HG03521 (cell line): ENCODE measurements around the gene PDGFRA.
A peak's percentile ranks its signal among the peaks of the same experiment; 100 is the strongest.
"Not testable (repeated sequence)": the region's sequence is repeated elsewhere in the genome, so short reads cannot be mapped to it uniquely, and the experiment has no call there.

Source experiments
- ATAC-seq: cut with Tn5 transposase; IDR thresholded peaks from one replicate; pipeline ENCODE4 v1.9.1; 2021; ENCODE audit warnings: mild to moderate bottlenecking, moderate library complexity; ENCODE audit not compliant: unreplicated experiment

PDGFRA gene

GRCh38 chr4:54227256-54228055 lies 1.6 kb upstream of the PDGFRA start:
- no peak for ATAC-seq

DNA sequence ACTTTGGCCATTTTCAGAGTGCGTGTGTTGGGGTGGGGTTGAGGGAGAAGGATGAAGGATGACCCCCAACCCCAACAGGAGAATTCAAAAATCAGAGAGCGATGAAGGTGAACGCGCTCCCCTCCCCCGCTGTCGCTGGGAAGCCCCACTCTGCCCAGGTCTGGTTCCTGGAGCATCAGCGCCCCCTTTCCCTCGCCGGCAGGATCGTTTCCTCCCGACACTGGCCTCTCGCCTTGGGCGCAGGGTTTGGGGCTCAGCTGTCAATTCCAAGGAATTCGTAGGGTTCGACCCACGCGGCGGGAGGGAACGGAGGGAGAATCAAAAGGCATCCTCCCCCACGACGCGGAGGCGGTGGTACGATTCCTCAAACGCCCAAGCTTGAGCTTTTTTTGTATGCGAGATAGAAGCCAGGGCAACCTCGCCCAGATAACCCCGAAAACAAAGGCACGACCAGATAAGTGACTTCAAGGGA lies 1.0 kb upstream of the PDGFRA start:
- no peak for ATAC-seq

DNA sequence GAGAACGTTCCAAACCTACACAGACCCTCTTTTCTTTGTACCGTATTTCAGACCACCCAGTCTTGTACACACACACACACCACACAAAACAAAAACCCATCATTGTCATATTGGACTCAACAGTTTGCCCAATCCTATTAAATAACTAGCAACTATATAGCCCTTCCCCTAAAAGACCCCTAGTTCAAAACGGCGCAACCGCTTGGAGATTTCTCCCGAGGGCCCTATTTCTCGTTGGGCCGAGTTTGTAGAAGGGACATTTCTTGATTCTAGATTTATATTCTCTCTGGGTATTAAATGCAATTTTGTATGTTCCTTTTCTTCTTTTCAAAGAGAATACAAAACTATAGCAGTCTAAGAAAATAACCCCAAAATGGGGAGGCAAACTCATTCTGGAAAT lies 547 bp upstream of the PDGFRA start:
- ATAC-seq: no peak

- ATAC-seq: no peak
Measured at GRCh38 chr4:54229631-54230483, 764 bp downstream of the PDGFRA start.

DNA sequence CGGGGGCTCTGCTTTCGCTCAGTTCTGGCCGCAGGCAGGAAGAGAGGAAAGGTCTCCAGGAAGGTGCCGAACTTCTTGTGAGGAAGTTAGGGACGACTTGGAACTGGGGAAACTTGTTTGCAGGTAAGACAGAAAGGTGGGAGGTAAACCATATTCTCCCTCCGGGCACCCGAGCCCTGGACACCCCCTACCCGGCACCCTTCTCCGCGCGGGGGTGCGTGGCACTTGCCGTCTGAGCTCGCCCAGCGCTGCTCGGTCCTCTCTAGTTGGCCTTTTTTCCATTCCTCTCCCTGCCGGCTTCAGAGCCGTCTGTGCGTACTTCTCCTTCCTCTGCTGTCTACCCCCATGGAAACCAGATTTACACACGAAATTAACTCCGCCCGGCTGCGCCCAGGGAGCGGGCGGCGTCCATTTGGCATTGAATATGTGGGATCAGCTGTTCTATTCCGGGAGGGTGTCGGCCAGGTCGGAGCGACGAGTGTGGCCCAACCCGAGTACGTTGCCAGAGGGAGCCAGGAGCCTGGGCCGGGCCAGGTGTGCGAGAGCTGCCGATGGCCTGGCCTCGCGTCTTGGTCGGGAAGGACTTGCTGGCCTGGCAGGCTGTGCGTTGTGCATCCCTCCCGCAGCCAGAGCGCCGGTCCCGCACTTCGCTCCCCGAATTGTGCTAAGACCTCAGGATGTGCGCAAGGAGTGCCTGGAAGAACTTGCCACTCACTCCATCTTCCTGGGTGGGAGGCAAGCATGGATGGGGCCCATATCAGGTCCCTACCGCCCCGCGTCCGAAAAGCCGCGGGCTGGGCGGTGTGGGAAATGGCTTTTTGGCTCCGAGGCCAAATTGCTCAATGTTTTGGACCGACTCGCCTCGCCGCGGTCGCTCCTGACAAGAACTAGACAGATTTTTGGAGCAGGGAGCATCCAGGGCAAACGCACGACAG lies 1.7 kb downstream of the PDGFRA start:
- no peak for ATAC-seq

DNA sequence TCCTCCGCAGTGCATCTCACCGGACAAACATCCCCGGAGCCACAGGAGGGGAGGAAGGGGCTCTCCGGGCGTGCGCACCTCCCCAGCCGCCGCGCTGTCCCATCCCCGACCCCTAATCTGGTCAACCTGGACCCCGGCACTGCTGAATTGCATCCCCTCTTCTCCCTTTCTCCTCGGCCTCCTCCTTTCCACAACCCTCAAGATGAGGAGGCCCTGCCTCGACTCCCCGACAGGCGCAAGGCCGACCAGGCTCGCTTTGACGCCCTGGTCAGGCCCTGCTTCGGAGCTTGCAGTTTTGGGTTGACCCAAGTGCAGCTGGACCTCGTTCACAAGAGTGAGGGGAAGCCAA lies 2.3 kb downstream of the PDGFRA start:
- ATAC-seq: no peak

DNA sequence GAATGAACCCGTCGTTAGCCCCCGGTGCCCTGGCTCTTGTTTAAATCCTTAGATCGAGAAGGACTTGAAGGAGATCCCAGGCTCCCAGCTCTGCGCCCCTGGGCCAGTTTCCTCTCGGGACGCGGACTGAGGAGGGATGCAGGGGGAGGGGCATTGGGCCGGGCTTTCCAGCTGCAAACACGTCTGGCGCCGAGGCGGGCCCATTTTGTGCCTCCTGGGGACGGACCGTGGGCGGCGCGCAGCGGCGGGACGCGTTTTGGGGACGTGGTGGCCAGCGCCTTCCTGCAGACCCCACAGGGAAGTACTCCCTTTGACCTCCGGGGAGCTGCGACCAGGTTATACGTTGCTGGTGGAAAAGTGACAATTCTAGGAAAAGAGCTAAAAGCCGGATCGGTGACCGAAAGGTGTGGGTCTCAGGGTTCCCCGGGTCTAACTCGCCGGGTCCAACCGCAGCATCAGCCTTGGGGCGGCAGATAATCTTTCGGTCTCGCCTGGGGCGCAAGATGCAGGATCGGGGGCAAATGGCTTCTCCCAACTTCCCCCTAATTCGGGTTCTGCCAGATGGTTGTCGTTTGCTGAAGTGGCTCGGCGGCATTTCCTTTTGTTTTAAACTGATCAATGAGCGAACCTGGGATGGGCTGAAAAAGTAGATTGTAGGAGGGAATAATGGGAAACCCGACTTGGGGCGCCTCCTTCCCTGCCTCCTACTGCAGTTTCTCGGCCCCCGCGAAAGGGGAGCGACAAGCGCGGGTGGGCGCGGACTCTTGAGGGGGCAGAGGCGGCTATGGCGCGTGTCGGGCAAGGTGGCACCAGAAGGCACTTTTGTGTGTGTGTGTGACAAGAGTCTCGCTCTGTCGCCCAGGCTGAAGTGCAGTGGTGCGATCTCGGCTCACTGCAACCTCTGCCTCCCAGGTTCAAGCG lies 2.9 kb downstream of the PDGFRA start:
- no peak for ATAC-seq

- ATAC-seq: peak; percentile 84
Measured at GRCh38 chr4:54233277-54233696, 4.2 kb downstream of the PDGFRA start.

DNA sequence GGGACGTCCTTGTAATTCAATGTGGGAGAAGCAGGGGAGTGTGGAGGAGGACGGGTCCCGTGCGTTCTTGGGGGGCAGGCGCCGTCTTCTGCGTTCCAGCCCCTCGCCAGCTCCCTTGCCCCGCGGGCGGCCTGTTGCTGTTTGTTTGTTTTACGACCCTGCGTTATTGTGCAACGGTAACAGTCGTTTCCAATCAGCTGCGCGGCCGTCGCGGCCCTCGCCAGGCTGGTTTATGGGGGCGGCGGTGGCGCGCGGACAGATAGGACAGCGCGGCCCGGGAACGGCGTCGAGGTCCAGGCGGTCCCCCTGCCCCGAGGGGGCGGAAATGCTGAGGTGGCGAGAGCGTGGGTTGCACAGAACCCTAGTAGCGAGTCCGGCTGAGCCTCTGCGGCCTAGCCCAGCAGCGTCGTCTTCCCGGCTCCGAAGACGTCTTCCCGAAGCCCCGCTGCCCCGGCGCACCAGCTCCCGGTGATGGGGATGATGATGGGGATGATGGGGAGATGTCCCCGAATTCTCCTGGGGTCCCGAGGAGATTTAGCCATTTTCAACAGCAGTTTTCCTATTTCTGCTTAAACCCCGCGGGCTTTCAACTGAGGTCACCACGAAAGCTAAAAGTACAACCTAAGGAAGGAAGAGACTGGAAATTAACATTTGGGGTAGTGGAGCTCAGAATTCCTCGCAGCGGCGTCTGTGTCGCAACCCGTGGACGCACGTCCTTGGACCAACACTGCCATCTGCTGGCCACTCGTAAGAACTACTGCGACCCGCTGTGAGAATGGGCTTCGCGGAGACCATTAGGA lies 4.8 kb downstream of the PDGFRA start:
- no peak for ATAC-seq

- no peak for ATAC-seq
Measured at GRCh38 chr4:54234497-54235205, 5.6 kb downstream of the PDGFRA start.

- ATAC-seq: not testable (repeated sequence)
Measured at GRCh38 chr4:54236316-54236715, 7.2 kb downstream of the PDGFRA start.

- no peak for ATAC-seq
Measured at GRCh38 chr4:54237770-54238169, 8.7 kb downstream of the PDGFRA start.

- ATAC-seq: no peak
Measured at GRCh38 chr4:54238389-54238788, 9.3 kb downstream of the PDGFRA start.

DNA sequence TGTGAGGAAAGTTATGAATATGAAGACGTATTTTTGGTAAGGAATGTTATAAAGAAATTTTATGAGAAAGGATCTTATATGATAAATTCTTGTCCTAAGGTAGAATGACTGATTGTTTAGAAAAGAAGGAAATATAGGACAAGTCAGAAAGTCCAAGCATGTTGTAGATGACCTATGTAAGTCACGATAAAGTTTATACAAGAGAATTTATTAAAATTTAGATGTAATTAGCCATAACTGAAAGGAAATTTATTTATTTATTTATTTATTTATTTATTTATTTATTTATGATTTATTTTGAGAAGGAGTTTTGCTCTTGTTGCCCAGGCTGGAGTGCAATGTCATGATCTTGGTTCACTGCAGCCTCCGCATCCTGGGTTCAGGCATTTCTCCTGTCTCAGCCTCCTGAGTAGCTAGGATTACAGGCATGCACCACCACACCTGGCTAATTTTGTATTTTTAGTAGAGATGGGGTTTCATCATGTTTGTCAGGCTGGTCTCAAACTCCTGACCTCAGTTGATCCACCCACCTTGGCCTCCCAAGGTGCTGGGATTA lies 12.3 kb downstream of the PDGFRA start:
- ATAC-seq: not testable (repeated sequence)

- ATAC-seq: not testable (repeated sequence)
Measured at GRCh38 chr4:54243541-54243940, 14.4 kb downstream of the PDGFRA start.

DNA sequence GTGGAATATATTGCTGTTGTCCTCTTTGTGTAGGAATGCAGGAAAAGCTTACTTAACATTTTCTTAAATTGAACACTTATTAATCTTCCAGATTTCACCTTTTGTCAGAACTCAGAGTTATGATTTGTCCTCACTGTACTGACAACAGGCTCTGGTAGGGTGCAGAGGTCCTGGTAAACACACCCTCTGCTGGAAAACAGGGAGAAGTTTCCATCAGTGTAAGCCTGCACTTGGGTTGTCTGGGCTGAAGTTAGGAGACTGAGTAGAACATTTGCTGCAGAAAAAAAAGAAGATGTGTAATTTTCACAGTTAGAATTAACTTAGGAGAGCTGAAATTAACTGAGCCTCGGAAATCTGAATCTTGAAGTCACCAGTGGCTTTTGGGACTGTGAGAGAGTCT lies 23.2 kb downstream of the PDGFRA start:
- ATAC-seq: not testable (repeated sequence)

DNA sequence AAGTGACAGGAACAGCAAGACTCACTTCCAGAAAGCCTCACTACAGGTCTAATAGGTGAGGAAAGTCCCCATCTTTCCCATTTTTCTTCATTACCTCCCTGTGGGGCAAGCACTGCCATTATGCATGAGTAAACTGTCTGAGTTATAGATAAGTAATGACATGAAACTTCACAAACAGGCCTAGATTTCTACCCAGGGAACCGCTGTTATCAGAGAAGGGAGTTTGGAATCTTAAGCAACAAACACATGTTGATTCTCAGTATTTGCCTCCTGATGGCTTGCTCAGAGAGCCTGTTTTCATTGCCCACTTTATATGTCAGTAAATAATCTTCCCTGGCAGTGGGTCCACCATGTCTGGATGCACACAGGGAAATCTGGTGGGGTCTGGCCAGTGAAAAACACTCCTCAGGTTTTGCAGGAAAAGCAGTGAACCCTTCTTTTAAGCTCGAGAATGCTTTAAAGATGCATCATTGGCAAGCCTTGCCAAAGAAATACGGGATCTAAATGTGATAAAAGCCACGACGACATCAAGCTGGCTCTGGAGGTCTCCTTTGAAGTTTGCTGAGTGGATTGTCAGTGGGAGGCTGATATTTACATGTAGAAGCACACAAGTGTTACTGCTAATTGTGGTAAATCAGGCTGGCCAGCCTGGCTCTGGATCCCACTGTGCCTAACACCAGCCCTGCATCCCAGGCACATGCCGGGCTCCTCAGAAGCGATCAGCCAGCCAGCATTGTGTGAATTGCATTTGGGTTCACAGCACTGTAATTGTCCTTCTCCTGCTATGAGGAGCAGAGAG lies 25.2 kb downstream of the PDGFRA start:
- no peak for ATAC-seq
